HTR-8/SVneo (cell line): Measurements from ENCODE around the gene TAS2R1.

ENCODE experiments used
- DNase-seq: peaks from one replicate; pipeline ENCODE4 v3.0.0; 2011; ENCODE audit warnings: low spot score, mixed read lengths; ENCODE audit not compliant: insufficient read length
- FAIRE-seq: peaks from 2 replicates; lab custom pipeline; 2011; peaks lifted over from hg19 to GRCh38; lab: Jason Lieb, UNC

The TAS2R1 gene

GRCh38 chr5:9596171-9596780, 33.9 kb downstream of the TAS2R1 start:
- DNase-seq (no peak), FAIRE-seq (no peak)

GRCh38 chr5:9594913-9595312, 35.2 kb downstream of the TAS2R1 start:
- no peak for DNase-seq
- no peak for FAIRE-seq

GRCh38 chr5:9589049-9589835, 40.9 kb downstream of the TAS2R1 start:
- no peak for DNase-seq
- no peak for FAIRE-seq

DNA sequence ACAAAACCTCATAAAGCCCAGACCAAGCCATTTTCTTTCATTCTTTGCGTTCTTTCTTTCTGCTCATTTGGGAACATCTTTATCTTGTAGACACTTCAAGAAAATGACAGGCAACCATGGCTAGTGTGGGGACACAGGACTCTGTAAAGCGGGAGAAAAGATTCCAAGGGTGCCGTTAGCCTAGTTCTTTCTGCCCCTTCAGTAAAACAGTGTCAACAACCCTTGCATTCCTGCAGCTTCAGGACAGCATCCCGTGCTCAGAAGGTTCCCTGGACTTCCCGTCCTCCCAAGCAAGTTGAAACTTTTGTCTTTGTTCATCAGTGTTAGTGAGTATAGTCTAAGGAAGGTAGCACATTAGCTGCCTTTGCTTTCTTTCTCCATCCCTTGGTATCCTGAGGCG, 41.9 kb downstream of the TAS2R1 start:
- FAIRE-seq = no peak
- no peak for DNase-seq

- DNase-seq (no peak), FAIRE-seq (no peak)
Measured at GRCh38 chr5:9587135-9587534, 43.0 kb downstream of the TAS2R1 start.

DNA sequence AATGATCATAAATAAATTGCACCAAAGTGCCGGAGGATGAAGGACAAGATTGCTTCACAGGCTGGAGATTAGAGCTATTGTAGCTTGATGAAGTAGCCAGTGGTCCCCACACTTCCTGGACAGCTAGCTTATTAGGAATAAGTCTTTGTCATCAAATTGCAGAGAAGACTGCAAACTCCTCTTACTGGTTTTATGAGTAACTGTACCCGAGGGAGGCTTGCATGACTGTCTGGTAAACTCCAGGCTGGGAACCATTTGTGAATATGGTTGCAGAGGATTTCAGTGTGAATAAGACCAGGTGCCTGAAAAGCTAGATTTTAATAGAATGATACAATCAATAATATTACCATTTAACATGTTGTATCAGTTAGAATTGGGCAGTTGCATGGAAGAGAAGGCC, 47.7 kb downstream of the TAS2R1 start:
- no peak for FAIRE-seq

More for the DNA sequence above, 47.7 kb downstream of the TAS2R1 start:
- no peak for DNase-seq
